SU-DHL-6 (cell line): ENCODE data around the gene NET1.

Source experiments
- H2AFZ ChIP-seq: fragments of 200-600 bp; sonication (generic); 2 replicates; pipeline ENCODE4 v1.6.1; 2014; ENCODE audit warnings: low read depth, mild to moderate bottlenecking, moderate library complexity, mixed read lengths, antibody characterized with exemption, low read length; ENCODE audit not compliant: severe bottlenecking
- H3F3A ChIP-seq: fragments of 200-600 bp; shearing (Covaris generic); 2 replicates; pipeline ENCODE4 v1.6.0; 2016; ENCODE audit warnings: antibody characterized with exemption, mild to moderate bottlenecking; ENCODE audit not compliant: insufficient read depth
- H3K27ac ChIP-seq: fragments of 200-600 bp; sonication (generic); 2 replicates; pipeline ENCODE4 v1.5.1; 2016; ENCODE audit warnings: low read depth, mild to moderate bottlenecking, low read length, moderate library complexity, mixed read lengths
- H3K27me3 ChIP-seq: fragments of 200-600 bp; sonication (generic), shearing (Covaris generic); 2 replicates; pipeline ENCODE4 v1.6.0; 2014; ENCODE audit warnings: mild to moderate bottlenecking, low read length
- H3K36me3 ChIP-seq: fragments of 200-600 bp; sonication (generic); 2 replicates; pipeline ENCODE4 v1.6.1; 2014; ENCODE audit warnings: mild to moderate bottlenecking, low read length, mixed read lengths
- H3K4me2 ChIP-seq: fragments of 300-600, 200-600 bp; shearing (Covaris generic), sonication (generic); 2 replicates; pipeline ENCODE4 v1.6.0; 2014; ENCODE audit warnings: low read length, low read depth, mild to moderate bottlenecking; ENCODE audit not compliant: poor library complexity, severe bottlenecking
- H3K4me3 ChIP-seq: fragments of 200-600 bp; sonication (generic); 2 replicates; pipeline ENCODE4 v1.5.1; 2014; ENCODE audit warnings: antibody characterized with exemption, low read length, mild to moderate bottlenecking, mixed read lengths; ENCODE audit not compliant: insufficient read depth, poor library complexity, severe bottlenecking
- H3K79me2 ChIP-seq: fragments of 200-600 bp; sonication (generic); 2 replicates; pipeline ENCODE4 v1.6.1; 2014; ENCODE audit warnings: mild to moderate bottlenecking, low read length, moderate library complexity; ENCODE audit not compliant: insufficient read depth
- H3K9ac ChIP-seq: fragments of 200-600 bp; sonication (generic); 2 replicates; pipeline ENCODE4 v1.7.0; 2014; ENCODE audit warnings: mild to moderate bottlenecking, low read length
- H3K9me2 ChIP-seq: fragments of 200-600 bp; sonication (generic); replicated peaks from 2 replicates; pipeline ENCODE4 v1.6.1; 2014; ENCODE audit warnings: low read length; ENCODE audit not compliant: insufficient read depth
- H3K9me3 ChIP-seq: fragments of 200-600 bp; sonication (generic); 2 replicates; pipeline ENCODE4 v1.6.1; 2014; ENCODE audit warnings: low read length, mixed read lengths; ENCODE audit not compliant: insufficient read depth
- H4K20me1 ChIP-seq: fragments of 200-600 bp; sonication (generic); 2 replicates; pipeline ENCODE4 v1.6.1; 2014; ENCODE audit warnings: low read depth, mild to moderate bottlenecking, antibody characterized with exemption, low read length, moderate library complexity, mixed read lengths
- EZH2phosphoT487 ChIP-seq: fragments of 200-600 bp; sonication (generic), shearing (Covaris generic); conservative IDR thresholded peaks from 2 replicates; pipeline ENCODE4 v1.6.1; 2018; ENCODE audit warnings: mild to moderate bottlenecking, antibody characterized with exemption, low read length, moderate library complexity, mixed read lengths
- TF ChIP-seq, protein P1 (sequence below): fragments of 200-600 bp; sonication (generic); IDR thresholded peaks from one replicate; pipeline ENCODE4 v1.5.1; 2017; ENCODE audit warnings: antibody characterized with exemption, mild to moderate bottlenecking, low read length, moderate library complexity; ENCODE audit not compliant: insufficient read depth, poor library complexity, severe bottlenecking

The NET1 gene

DNA sequence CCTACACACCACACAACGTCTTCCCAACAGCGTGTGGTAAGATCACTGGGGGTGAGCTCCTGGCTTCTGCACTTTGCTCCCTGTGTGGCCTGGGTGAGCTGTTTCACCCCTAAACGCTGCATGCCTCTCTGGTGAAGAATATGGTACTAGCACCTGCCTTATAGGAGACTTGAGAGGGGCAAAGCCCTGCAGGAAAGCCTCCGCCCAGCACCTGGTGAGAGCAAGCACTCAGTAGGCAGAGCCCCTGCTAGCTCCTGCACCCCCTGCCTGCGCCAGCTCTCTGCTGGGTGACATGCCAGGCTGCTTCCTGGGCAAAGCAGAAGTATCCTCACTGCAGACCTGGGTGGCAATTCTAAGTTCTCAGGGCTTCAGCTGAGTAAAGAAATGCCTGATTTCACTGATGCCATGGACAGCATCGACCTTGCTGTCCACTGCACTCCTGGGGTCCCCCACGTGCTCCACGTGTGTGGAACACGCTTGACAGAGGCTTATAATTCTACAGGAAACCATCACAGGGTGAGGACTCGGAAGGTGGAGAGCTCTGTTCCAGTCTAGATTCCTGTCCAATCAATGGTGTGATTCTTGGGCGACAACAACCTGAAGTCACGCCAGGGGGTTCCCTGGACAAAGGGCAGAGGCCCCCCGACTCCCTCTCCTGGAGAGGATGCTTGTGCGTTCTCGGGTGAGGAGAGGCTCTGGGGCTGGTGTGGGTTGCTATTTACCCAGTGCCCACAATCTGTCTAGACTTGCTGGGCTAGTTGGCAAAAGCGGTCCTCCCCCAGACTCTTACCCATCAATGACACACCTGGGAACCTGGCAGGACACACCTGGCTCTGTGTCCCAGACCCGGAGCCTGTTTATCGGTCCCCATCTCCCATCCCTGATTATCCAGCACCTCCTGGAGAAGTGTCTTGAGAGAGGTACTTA, 92.1 kb downstream of the NET1 start:
- Histone ChIP-seq H3K4me2 (no peak overlapping the region), H3F3A (no peaks in the 10 kb centered on the region), H2AFZ (no peak overlapping the region), H3K9ac (no peak overlapping the region), H3K27me3 (no peaks in the 10 kb centered on the region), H3K9me2 (no peaks in the 10 kb centered on the region), H4K20me1 (no peaks in the 10 kb centered on the region), H3K9me3 (no peaks in the 10 kb centered on the region), H3K27ac (no peak overlapping the region), H3K36me3 (no peaks in the 10 kb centered on the region), H3K79me2 (no peaks in the 10 kb centered on the region), H3K4me3 (no peak overlapping the region)
- no peak for TF ChIP-seq EZH2phosphoT487
- TF ChIP-seq, protein P1, sequence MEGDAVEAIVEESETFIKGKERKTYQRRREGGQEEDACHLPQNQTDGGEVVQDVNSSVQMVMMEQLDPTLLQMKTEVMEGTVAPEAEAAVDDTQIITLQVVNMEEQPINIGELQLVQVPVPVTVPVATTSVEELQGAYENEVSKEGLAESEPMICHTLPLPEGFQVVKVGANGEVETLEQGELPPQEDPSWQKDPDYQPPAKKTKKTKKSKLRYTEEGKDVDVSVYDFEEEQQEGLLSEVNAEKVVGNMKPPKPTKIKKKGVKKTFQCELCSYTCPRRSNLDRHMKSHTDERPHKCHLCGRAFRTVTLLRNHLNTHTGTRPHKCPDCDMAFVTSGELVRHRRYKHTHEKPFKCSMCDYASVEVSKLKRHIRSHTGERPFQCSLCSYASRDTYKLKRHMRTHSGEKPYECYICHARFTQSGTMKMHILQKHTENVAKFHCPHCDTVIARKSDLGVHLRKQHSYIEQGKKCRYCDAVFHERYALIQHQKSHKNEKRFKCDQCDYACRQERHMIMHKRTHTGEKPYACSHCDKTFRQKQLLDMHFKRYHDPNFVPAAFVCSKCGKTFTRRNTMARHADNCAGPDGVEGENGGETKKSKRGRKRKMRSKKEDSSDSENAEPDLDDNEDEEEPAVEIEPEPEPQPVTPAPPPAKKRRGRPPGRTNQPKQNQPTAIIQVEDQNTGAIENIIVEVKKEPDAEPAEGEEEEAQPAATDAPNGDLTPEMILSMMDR = no peak

GRCh38 chr10:5506246-5506645, 93.9 kb downstream of the NET1 start:
- H3K4me2 ChIP-seq = no peak overlapping the region
- H3K4me3 ChIP-seq = no peak overlapping the region
- no peaks in the 10 kb centered on the region for H3F3A ChIP-seq
- TF ChIP-seq EZH2phosphoT487 = no peak
- TF ChIP-seq, protein P1 = no peak
- no peaks in the 10 kb centered on the region for H3K36me3 ChIP-seq
- H3K9me2 ChIP-seq = no peaks in the 10 kb centered on the region
- no peaks in the 10 kb centered on the region for H3K27me3 ChIP-seq
- no peak overlapping the region for H3K9ac ChIP-seq
- no peak overlapping the region for H3K27ac ChIP-seq
- no peaks in the 10 kb centered on the region for H4K20me1 ChIP-seq
- no peak overlapping the region for H2AFZ ChIP-seq
- no peaks in the 10 kb centered on the region for H3K79me2 ChIP-seq
- no peaks in the 10 kb centered on the region for H3K9me3 ChIP-seq

DNA sequence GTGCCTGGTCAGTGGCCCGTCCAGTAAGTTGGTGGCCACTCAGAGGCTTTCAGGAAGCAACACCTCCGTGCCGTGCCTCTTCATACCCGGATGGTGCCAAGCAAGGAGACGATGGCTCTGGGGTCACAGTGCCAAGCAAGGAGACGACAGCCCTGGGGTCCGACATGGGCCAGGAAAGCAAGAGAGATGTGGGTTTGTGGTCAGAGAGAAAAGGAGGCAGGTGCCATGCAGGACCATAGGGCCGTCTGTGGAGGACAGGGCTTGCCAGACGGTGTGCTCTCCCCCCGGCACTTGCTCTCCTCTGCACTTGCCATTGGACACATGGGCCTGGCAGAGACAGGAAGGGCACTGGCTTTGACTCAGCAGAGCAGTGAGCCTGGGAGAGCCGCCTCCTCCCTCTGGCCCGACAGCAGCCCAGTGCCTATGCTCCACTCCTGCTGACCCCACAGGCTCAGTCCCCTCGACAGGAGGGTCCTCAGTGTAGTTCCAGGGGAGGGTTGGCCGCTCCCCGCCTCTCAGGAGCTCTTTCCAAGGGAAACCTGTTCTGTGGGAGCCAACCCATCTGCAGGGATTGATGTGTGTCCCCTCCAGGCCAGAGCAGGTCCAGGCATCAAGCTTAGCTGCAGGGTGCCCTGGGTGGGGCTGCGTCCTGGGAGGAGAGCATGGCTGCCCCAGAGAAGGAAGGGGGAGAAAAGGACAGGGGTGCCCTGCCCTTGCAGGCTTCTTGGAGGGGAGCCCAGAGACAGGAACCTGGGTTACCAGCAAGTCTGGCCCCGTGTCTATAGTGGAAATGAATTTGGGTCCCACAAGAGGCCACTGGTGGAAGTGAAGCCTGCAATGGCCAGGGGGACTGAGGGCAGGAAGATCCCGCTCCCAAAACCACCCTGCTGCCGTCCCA, 94.6 kb downstream of the NET1 start:
- H3K79me2 ChIP-seq = no peaks in the 10 kb centered on the region
- no peak overlapping the region for H3K4me2 ChIP-seq
- no peak overlapping the region for H2AFZ ChIP-seq
- H3F3A ChIP-seq = no peaks in the 10 kb centered on the region
- no peaks in the 10 kb centered on the region for H3K9me2 ChIP-seq
- H3K9me3 ChIP-seq = no peaks in the 10 kb centered on the region
- no peak overlapping the region for H3K4me3 ChIP-seq
- TF ChIP-seq EZH2phosphoT487 = no peak
- TF ChIP-seq, protein P1 = no peak
- H3K27me3 ChIP-seq = no peaks in the 10 kb centered on the region
- no peaks in the 10 kb centered on the region for H3K36me3 ChIP-seq
- no peak overlapping the region for H3K27ac ChIP-seq
- no peak overlapping the region for H3K9ac ChIP-seq
- no peaks in the 10 kb centered on the region for H4K20me1 ChIP-seq
